Colonic mucosa (tissue), 4 donors: ENCODE results near the gene XKR3. TPM values are rescaled to one million over a fixed set of nuclear protein-coding genes. Genes with fewer than 3 reads are reported as not detected.

ENCODE experiments used
- DNase-seq: peaks from one replicate; pipeline ENCODE4 v3.0.0-alpha.2; 2020
- H3K27ac ChIP-seq: fragments of 200-600 bp; one replicate; pipeline ENCODE4 v1.8.0; 2021
- H3K27me3 ChIP-seq: fragments of 200-600 bp; one replicate; pipeline ENCODE4 v1.8.0; 2021
- H3K36me3 ChIP-seq: fragments of 200-600 bp; one replicate; pipeline ENCODE4 v1.8.0; 2021
- H3K4me1 ChIP-seq: fragments of 200-600 bp; one replicate; pipeline ENCODE4 v1.8.0; 2021; ENCODE audit warnings: mild to moderate bottlenecking
- H3K4me3 ChIP-seq: fragments of 200-600 bp; one replicate; pipeline ENCODE4 v1.8.0; 2021
- H3K9ac ChIP-seq, 2 donors: one replicate each; pipeline ENCODE4 v1.7.0; 2013; ENCODE audit warnings: control low read depth in 2 of 2, low read depth in 2 of 2, low read length in 2 of 2
- H3K9me3 ChIP-seq: fragments of 200-600 bp; one replicate; pipeline ENCODE4 v1.8.0; 2021
- intact Hi-C: fragments of 100-400 bp; cut with DNase I; formaldehyde crosslinking; loops from one replicate; pipeline ENCODE4 v1.14.1; 2022
- total RNA-seq, 2 donors: library from RNA; stranded (reverse); fragmentation: NEBNext Ultra II Directional in 1 of 2; extraction: Animal tissue kit (Norgen Biotek cat#: 25700) in 1 of 2; gene quantifications; one replicate each; pipeline ENCODE4 v1.2.1, GENCODE V29; 2021
- TF ChIP-seq, protein P1 (sequence below): fragments of 200-600 bp; IDR thresholded peaks from one replicate; pipeline ENCODE4 v1.8.0; 2022; ENCODE audit warnings: antibody characterized with exemption, mild to moderate bottlenecking
- donor health status: healthy.
- donor health status: DM: no; HTN: no; CAD: no.
- donor health status: DM: no; HTN: no; CAD: no.

Gene XKR3
- total RNA-seq, 2 donors from 2014 or later = not detected

DNA sequence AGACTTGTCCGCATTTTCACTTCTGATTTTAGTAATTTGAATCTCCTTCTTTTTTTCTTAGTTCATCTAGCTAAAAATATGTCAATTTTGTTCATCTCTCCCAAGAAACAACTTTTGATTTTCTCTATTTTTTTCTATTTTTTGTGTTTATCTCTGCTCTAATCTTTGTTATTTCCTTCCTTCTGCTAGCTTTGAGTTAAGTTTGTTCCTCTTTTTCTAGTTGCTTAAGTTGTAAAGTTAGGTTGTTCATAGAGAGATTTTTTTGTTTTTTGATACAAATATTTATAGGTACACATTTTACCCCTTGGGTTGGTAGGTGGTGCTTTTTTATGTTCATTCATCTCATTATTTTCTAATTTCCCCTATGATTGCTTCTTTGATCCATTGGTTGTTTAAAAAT lies 22.1 kb upstream of the XKR3 start:
- H3K4me3 ChIP-seq = no peak overlapping the region
- no peak for DNase-seq

DNA sequence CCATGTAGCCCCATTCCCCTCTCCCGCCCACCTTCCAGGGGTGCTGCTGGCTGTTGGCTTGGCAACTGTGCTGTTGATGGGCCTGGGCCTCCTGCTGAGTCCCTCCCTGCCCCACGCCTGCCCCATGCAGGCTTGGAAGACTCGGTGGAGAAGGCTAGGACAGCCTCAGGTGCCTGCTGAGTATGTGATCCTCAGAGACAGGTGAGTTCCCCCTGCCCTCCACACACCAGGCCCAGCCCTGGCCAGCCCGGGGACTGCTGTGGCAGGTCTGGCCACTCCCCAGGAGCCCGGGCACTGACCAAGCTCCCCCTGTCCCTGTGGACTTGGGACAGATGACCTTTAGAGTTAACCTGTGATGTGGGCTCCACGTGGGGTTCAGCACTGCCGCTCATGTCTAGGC lies 20.7 kb upstream of the XKR3 start:
- TF ChIP-seq, protein P1, sequence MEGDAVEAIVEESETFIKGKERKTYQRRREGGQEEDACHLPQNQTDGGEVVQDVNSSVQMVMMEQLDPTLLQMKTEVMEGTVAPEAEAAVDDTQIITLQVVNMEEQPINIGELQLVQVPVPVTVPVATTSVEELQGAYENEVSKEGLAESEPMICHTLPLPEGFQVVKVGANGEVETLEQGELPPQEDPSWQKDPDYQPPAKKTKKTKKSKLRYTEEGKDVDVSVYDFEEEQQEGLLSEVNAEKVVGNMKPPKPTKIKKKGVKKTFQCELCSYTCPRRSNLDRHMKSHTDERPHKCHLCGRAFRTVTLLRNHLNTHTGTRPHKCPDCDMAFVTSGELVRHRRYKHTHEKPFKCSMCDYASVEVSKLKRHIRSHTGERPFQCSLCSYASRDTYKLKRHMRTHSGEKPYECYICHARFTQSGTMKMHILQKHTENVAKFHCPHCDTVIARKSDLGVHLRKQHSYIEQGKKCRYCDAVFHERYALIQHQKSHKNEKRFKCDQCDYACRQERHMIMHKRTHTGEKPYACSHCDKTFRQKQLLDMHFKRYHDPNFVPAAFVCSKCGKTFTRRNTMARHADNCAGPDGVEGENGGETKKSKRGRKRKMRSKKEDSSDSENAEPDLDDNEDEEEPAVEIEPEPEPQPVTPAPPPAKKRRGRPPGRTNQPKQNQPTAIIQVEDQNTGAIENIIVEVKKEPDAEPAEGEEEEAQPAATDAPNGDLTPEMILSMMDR = no peak
- no peak overlapping the region for H3K4me3 ChIP-seq
- DNase-seq = no peak
- H3K9ac ChIP-seq = no peak overlapping the region
- intact Hi-C loops = no loop called here
- H3K36me3 ChIP-seq = no peaks in the 10 kb centered on the region
- H3K27me3 ChIP-seq = no peaks in the 10 kb centered on the region
- no peaks in the 10 kb centered on the region for H3K9me3 ChIP-seq
- H3K27ac ChIP-seq = no peak overlapping the region
- no peaks in the 10 kb centered on the region for H3K4me1 ChIP-seq

More for the DNA sequence above, 22.1 kb upstream of the XKR3 start:
- Histone ChIP-seq H3K9me3 (no peaks in the 10 kb centered on the region), H3K27ac (no peak overlapping the region), H3K4me1 (no peaks in the 10 kb centered on the region), H3K9ac (no peak overlapping the region), H3K36me3 (no peaks in the 10 kb centered on the region), H3K27me3 (no peaks in the 10 kb centered on the region)
- TF ChIP-seq, protein P1 = no peak
- intact Hi-C loops = no loop called here

DNA sequence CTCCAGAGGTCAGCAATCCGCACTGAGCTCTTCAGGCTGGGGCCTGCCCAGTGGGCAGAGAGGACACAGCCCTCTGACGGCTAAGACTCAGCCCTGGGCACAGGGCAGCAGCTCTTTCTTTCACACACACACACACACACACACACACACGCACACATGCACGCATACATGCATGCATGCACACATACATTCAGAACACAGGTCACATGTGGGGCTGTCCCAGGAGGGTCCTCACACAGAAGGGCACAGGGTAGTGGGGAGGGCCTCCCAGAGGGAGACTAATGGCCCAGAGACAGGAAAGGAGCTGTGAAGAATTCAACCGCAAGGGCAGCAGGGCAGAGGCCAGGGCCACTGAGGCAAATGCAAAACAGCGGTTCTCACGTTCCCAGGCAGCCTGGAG lies 20.3 kb upstream of the XKR3 start:
- Histone ChIP-seq H3K9ac (no peak overlapping the region), H3K27me3 (no peaks in the 10 kb centered on the region), H3K9me3 (no peaks in the 10 kb centered on the region), H3K36me3 (no peaks in the 10 kb centered on the region), H3K27ac (no peak overlapping the region), H3K4me1 (no peaks in the 10 kb centered on the region), H3K4me3 (no peak overlapping the region)
- TF ChIP-seq, protein P1 = no peak
- intact Hi-C loops = no loop called here
- DNase-seq = no peak

DNA sequence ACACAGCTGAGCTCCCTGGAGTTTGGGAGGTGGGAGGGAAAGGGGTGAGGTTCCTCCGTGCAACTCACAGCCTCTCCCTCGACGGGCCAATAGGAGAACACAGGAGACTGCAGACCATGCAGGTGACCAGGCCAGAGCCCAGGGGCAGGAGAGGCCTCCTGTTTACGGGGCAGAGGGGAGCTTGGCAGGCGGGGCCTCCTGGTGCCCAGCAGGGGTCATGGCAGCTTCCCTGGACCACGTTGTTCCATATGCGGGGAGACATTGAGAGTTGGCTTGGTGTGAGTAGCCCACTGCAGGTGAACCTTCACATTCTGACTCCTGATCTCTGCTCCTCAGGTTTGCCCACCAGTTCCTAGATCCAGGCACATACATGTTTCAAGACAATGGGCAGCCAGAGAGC lies 19.3 kb upstream of the XKR3 start:
- TF ChIP-seq, protein P1 = no peak
- intact Hi-C loops = no loop called here
- H3K27me3 ChIP-seq = no peaks in the 10 kb centered on the region
- H3K4me1 ChIP-seq = no peaks in the 10 kb centered on the region
- no peak overlapping the region for H3K9ac ChIP-seq
- H3K27ac ChIP-seq = no peak overlapping the region
- no peaks in the 10 kb centered on the region for H3K9me3 ChIP-seq
- no peaks in the 10 kb centered on the region for H3K36me3 ChIP-seq
- no peak overlapping the region for H3K4me3 ChIP-seq
- no peak for DNase-seq

DNA sequence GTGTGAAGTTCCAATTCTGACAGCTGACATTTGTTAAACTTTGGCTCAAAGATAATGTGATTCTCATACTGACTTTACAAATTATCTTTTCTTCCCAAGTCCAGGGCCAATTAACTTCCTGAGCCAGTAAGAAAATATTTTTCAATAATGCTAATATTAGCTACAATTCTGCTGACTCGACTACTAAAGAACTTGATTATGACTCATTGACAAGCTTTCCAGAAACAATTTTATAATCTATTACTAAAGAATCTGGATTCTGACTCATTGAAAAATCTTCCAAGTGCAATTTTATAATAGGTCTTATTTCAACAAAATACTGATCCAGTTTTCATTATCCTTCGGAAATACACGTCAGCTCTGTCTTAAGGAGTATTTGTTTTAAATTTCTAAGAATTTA lies 12.9 kb upstream of the XKR3 start:
- no peak overlapping the region for H3K27ac ChIP-seq
- TF ChIP-seq, protein P1 = no peak
- no peaks in the 10 kb centered on the region for H3K27me3 ChIP-seq
- no peak for DNase-seq
- no peak overlapping the region for H3K4me3 ChIP-seq
- H3K4me1 ChIP-seq = no peaks in the 10 kb centered on the region
- intact Hi-C loops = no loop called here
- no peaks in the 10 kb centered on the region for H3K36me3 ChIP-seq
- no peak overlapping the region for H3K9ac ChIP-seq
- H3K9me3 ChIP-seq = no peaks in the 10 kb centered on the region

DNA sequence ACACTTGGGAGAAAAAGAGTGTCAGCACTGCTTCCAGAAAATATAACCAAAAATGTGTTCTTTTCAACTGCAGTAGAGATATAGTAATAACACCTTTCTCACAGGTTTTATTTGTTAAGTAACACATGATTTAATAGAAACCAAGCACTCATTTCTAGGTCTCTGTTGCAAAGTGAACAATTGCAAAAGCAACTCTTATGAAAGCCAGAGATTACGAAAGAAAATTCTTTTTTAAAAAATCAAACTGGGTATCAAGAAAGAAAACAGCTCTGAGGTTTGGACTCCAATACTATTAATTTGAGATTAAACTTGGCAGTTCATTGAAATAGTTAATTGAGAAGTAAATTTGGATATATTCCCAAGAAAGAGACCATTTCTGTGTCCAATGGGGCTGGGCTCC lies 9.8 kb upstream of the XKR3 start:
- no peak overlapping the region for H3K27ac ChIP-seq
- no peak overlapping the region for H3K4me3 ChIP-seq
- DNase-seq = no peak
- H3K4me1 ChIP-seq = no peaks in the 10 kb centered on the region
- H3K9ac ChIP-seq = no peak overlapping the region
- H3K9me3 ChIP-seq = no peaks in the 10 kb centered on the region
- intact Hi-C loops = no loop called here
- no peaks in the 10 kb centered on the region for H3K36me3 ChIP-seq
- TF ChIP-seq, protein P1 = no peak
- H3K27me3 ChIP-seq = no peaks in the 10 kb centered on the region
